ENCODE data around the gene OR10A4. TPM values are rescaled to one million over a fixed set of nuclear protein-coding genes. Genes with fewer than 3 reads are reported as not detected.

Gene OR10A4
- total and polyA plus RNA-seq, 2 of the 4 experiments (the other 2 are of a cell fraction): not detected

GRCh38 chr11:6926208-6927029 is 50.0 kb downstream of the OR10A4 start, which contains the start of gene ZNF215:
ZNF215 (plus strand) TSS chr11:6926426; CDS start chr11:6932273, 5,847 bp downstream.
- BruUV-seq (replicated peaks): no TSS peak
- dilution Hi-C loops (cut with HindIII; ENCODE audit: low sequenced_read_pairs, unreplicated experiment): no loop called here
- peak within 1 kb of the TSS; percentile 26 for H3K27ac ChIP-seq (ENCODE audit: insufficient read depth, low read length)
- H4K20me1 ChIP-seq (ENCODE audit: insufficient read depth, low read length): no peaks in the 10 kb centered on the region
- peak within 1 kb of the TSS; percentile 58 for H3K9ac ChIP-seq (ENCODE audit: low read depth, low read length)
- ATAC-seq (ENCODE audit: low read depth) (peak; percentile 91), DNase-seq (peak; percentile 81)
- WGBS, 2 experiments (ENCODE audit: extremely low coverage in 2 of 2, insufficient read length in 1 of 2): 0% methylated on average over 31 of the region's 61 CpGs; no CpG with 5 or more reads in 1 of the 2 experiments
- no peak within 1 kb of the TSS for H2AK5ac ChIP-seq (ENCODE audit: low read depth, low read length)
- peak within 1 kb of the TSS; percentile 11; the same call in 1 of the 2 replicates for H2BK20ac ChIP-seq (ENCODE audit: low read depth, low read length)
- peak within 1 kb of the TSS; percentile 47; the same call in 1 of the 2 replicates for H4K5ac ChIP-seq (ENCODE audit: low read depth, low read length)
- peak within 1 kb of the TSS; percentile 48 for H3K23ac ChIP-seq (ENCODE audit: low read depth, low read length)
- peak within 1 kb of the TSS; percentile 44 to 83 for H4K8ac ChIP-seq (ENCODE audit: low read depth in 2 of 2, low read length in 2 of 2)
- TF ChIP-seq NFE2L2 (IDR thresholded peaks at IDR 0.05; ENCODE audit: low read depth, low read length): no peak
- TF ChIP-seq MXI1 (IDR thresholded peaks at IDR 0.05; ENCODE audit: borderline replicate concordance, low read depth, low read length): peak; percentile 17
- 0 out of 2 replicates have a peak, but pooled peaks have one; percentile 25 for TF ChIP-seq MAZ (IDR thresholded peaks at IDR 0.05; ENCODE audit: borderline replicate concordance, low read depth, low read length)
- no peak for TF ChIP-seq ELK1 (IDR thresholded peaks at IDR 0.05; ENCODE audit: borderline replicate concordance, low read depth, low read length)
- peak; percentile 8; the same call in 1 of the 2 replicates for TF ChIP-seq RAD21 (IDR thresholded peaks at IDR 0.05; ENCODE audit: low read length)
- H3K18ac ChIP-seq (ENCODE audit: low read depth, low read length): peak within 1 kb of the TSS; percentile 19; the same call in 1 of the 2 replicates
- no peaks in the 10 kb centered on the region for H3K27me3 ChIP-seq (ENCODE audit: control insufficient read depth, insufficient read depth, low read length)
- H2BK120ac ChIP-seq (ENCODE audit: low read depth, low read length): peak within 1 kb of the TSS; percentile 54
- H2BK15ac ChIP-seq (ENCODE audit: low read depth, low read length): peak within 1 kb of the TSS; percentile 51; the same call in 1 of the 3 replicates
- in situ Hi-C loops (cut with MboI; ENCODE audit: low sequenced_read_pairs): no loop called here
- peak within 1 kb of the TSS; percentile 53 for H2BK5ac ChIP-seq (ENCODE audit: low read depth, low read length, poor library complexity, severe bottlenecking)
- peak within 1 kb of the TSS; percentile 59 for H4K91ac ChIP-seq (ENCODE audit: insufficient read depth, low read depth, low read length)
- peak within 1 kb of the TSS; percentile 62 for H3K4me2 ChIP-seq (ENCODE audit: low read depth, low read length)
- H3K9me1 ChIP-seq (ENCODE audit: insufficient read depth, low read length): no peaks in the 10 kb centered on the region
- ChIA-PET CTCF (interaction anchor here (0.7 kb wide), 1 partner anchor 1532 kb away, joined by 7 read pairs; no protein-coding TSS in a partner anchor), POLR2A (ENCODE audit: unreplicated experiment) (interaction anchor here (0.5 kb wide), 1 partner anchor 1804 kb away, joined by 4 read pairs; no protein-coding TSS in a partner anchor)
- H3K36me3 ChIP-seq (ENCODE audit: control insufficient read depth, insufficient read depth, low read length): no peaks in the 10 kb centered on the region
- peak within 1 kb of the TSS; percentile 65 for H3K4me3 ChIP-seq (ENCODE audit: insufficient read depth, low read depth, low read length)
- peak within 1 kb of the TSS; percentile 99 for H2AFZ ChIP-seq (replicated peaks; ENCODE audit: low read length, poor library complexity)
- H3K14ac ChIP-seq (replicated peaks; ENCODE audit: low read depth, low read length): peak within 1 kb of the TSS; percentile 91
- H3K56ac ChIP-seq (ENCODE audit: extremely low read depth, insufficient read depth, low read length): peak within 1 kb of the TSS; percentile 68
- H3K79me1 ChIP-seq (ENCODE audit: low read depth in 1 of 2, low read length in 2 of 2): peaks cover 6 to 10% of the 10 kb centered on the region in 2 experiments
- H3K9me3 ChIP-seq (ENCODE audit: control insufficient read depth, insufficient read depth, low read length): no peaks in the 10 kb centered on the region
- peak within 1 kb of the TSS; percentile 77 for H2AK9ac ChIP-seq (replicated peaks; ENCODE audit: low read depth, low read length, poor library complexity)
- H3K4ac ChIP-seq (ENCODE audit: low read depth, low read length): peak within 1 kb of the TSS; percentile 49
- intact Hi-C loops (cut with micrococcal nuclease): loop anchor here (2.0 kb wide), 1 partner anchor 94 kb away; the partner anchor contains the start of genes NLRP14 and ZNF214
- H3K4me1 ChIP-seq (ENCODE audit: control insufficient read depth, insufficient read depth, low read length): no peaks in the 10 kb centered on the region

Measured in IMR-90 (cell line).